OCI-LY3 (cell line): ENCODE data around the gene OTUD7B.

Source experiments
- H2AFZ ChIP-seq: fragments of 200-600, 300-600 bp; shearing (Covaris generic); 2 replicates; pipeline ENCODE4 v1.6.0; 2014; ENCODE audit warnings: antibody characterized with exemption, low read depth, low read length
- H3K27ac ChIP-seq: fragments of 200-600, 300-600 bp; sonication (generic); 2 replicates; pipeline ENCODE4 v1.5.1; 2014; ENCODE audit warnings: mild to moderate bottlenecking, low read length, moderate library complexity, mixed read lengths
- H3K27me3 ChIP-seq: fragments of 200-600, 300-600 bp; sonication (generic); 2 replicates; pipeline ENCODE4 v1.6.1; 2014; ENCODE audit warnings: low read depth, low read length, mixed read lengths
- H3K36me3 ChIP-seq: fragments of 200-600, 300-600 bp; sonication (generic); replicated peaks from 2 replicates; pipeline ENCODE3; 2014; ENCODE audit warnings: low read depth, low read length, mixed read lengths
- H3K4me1 ChIP-seq: fragments of 300-600, 200-600 bp; sonication (generic); 2 replicates; pipeline ENCODE4 v1.6.1; 2014; ENCODE audit warnings: low read length, mixed read lengths
- H3K4me2 ChIP-seq: fragments of 200-600, 300-600 bp; sonication (generic); 2 replicates; pipeline ENCODE4 v1.6.1; 2014; ENCODE audit warnings: low read length, mixed read lengths
- H3K4me3 ChIP-seq: fragments of 300-600, 200-600 bp; sonication (generic); 2 replicates; pipeline ENCODE4 v1.5.1; 2014; ENCODE audit warnings: antibody characterized with exemption, mild to moderate bottlenecking, low read length, moderate library complexity
- H3K79me2 ChIP-seq: fragments of 300-600, 200-600 bp; shearing (Covaris generic); 2 replicates; pipeline ENCODE4 v1.6.1; 2014; ENCODE audit warnings: mild to moderate bottlenecking, low read length, mixed read lengths
- H3K9ac ChIP-seq: fragments of 300-600, 200-600 bp; shearing (Covaris generic); 2 replicates; pipeline ENCODE4 v1.6.0; 2014; ENCODE audit warnings: mild to moderate bottlenecking, low read length, moderate library complexity
- H3K9me3 ChIP-seq: fragments of 200-600, 300-600 bp; shearing (Covaris generic); 2 replicates; pipeline ENCODE4 v1.6.1; 2014; ENCODE audit warnings: low read length, mixed read lengths; ENCODE audit not compliant: insufficient read depth
- H4K20me1 ChIP-seq: fragments of 200-600, 300-600 bp; sonication (generic); 2 replicates; pipeline ENCODE4 v1.6.1; 2016; ENCODE audit warnings: low read length, mixed read lengths; ENCODE audit not compliant: insufficient read depth
- EZH2phosphoT487 ChIP-seq: fragments of 200-600 bp; shearing (Covaris generic); IDR thresholded peaks from 2 replicates; pipeline ENCODE4 v1.6.1; 2018; ENCODE audit warnings: antibody characterized with exemption, mixed run types, low read depth
- TF ChIP-seq, protein P1 (sequence below): fragments of 200-600, 300-600 bp; sonication (generic); IDR thresholded peaks from 2 replicates; pipeline ENCODE4 v1.5.1; 2014; ENCODE audit warnings: antibody characterized with exemption, low read length, low read depth

OTUD7B gene

GRCh38 chr1:149937759-149938158, 72.8 kb downstream of the OTUD7B start:
- Histone ChIP-seq H3K27me3 (no peaks in the 10 kb centered on the region), H3K36me3 (no peaks in the 10 kb centered on the region), H3K4me3 (no peak overlapping the region), H2AFZ (no peak overlapping the region), H3K9me3 (no peaks in the 10 kb centered on the region), H3K9ac (no peak overlapping the region), H4K20me1 (no peaks in the 10 kb centered on the region), H3K4me1 (peaks cover 28% of the 10 kb centered on the region), H3K79me2 (no peaks in the 10 kb centered on the region), H3K27ac (no peak overlapping the region), H3K4me2 (peak overlapping the region; percentile 43)
- TF ChIP-seq, protein P1, sequence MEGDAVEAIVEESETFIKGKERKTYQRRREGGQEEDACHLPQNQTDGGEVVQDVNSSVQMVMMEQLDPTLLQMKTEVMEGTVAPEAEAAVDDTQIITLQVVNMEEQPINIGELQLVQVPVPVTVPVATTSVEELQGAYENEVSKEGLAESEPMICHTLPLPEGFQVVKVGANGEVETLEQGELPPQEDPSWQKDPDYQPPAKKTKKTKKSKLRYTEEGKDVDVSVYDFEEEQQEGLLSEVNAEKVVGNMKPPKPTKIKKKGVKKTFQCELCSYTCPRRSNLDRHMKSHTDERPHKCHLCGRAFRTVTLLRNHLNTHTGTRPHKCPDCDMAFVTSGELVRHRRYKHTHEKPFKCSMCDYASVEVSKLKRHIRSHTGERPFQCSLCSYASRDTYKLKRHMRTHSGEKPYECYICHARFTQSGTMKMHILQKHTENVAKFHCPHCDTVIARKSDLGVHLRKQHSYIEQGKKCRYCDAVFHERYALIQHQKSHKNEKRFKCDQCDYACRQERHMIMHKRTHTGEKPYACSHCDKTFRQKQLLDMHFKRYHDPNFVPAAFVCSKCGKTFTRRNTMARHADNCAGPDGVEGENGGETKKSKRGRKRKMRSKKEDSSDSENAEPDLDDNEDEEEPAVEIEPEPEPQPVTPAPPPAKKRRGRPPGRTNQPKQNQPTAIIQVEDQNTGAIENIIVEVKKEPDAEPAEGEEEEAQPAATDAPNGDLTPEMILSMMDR: no peak
- no peak for TF ChIP-seq EZH2phosphoT487

GRCh38 chr1:149936992-149937705, 73.4 kb downstream of the OTUD7B start:
- H2AFZ ChIP-seq: peak overlapping the region; percentile 13; the same call in 1 of the 2 replicates
- no peaks in the 10 kb centered on the region for H3K27me3 ChIP-seq
- H3K4me2 ChIP-seq: peak overlapping the region; percentile 43
- H3K4me1 ChIP-seq: peaks cover 28% of the 10 kb centered on the region
- no peaks in the 10 kb centered on the region for H3K36me3 ChIP-seq
- no peak overlapping the region for H3K27ac ChIP-seq
- no peaks in the 10 kb centered on the region for H3K79me2 ChIP-seq
- no peaks in the 10 kb centered on the region for H4K20me1 ChIP-seq
- no peaks in the 10 kb centered on the region for H3K9me3 ChIP-seq
- TF ChIP-seq, protein P1: no peak
- no peak for TF ChIP-seq EZH2phosphoT487
- peak overlapping the region; percentile 49 for H3K4me3 ChIP-seq
- H3K9ac ChIP-seq: peak overlapping the region; percentile 7; the same call in 1 of the 2 replicates

GRCh38 chr1:149936170-149936991, 74.1 kb downstream of the OTUD7B start, which contains the start of gene MTMR11:
TSS of gene MTMR11 (minus strand) at chr1:149936879. CDS start at chr1:149936647, 232 bp downstream.
- H3K79me2 ChIP-seq: no peaks in the 10 kb centered on the region
- peak within 1 kb of the TSS; percentile 37 for H2AFZ ChIP-seq
- no peaks in the 10 kb centered on the region for H3K9me3 ChIP-seq
- no peaks in the 10 kb centered on the region for H3K27me3 ChIP-seq
- H3K4me1 ChIP-seq: peaks cover 28% of the 10 kb centered on the region
- TF ChIP-seq, protein P1: no peak
- TF ChIP-seq EZH2phosphoT487: no peak
- peak within 1 kb of the TSS; percentile 49 for H3K4me3 ChIP-seq
- peak within 1 kb of the TSS; percentile 7; the same call in 1 of the 2 replicates for H3K9ac ChIP-seq
- no peaks in the 10 kb centered on the region for H3K36me3 ChIP-seq
- H4K20me1 ChIP-seq: no peaks in the 10 kb centered on the region
- H3K27ac ChIP-seq: no peak within 1 kb of the TSS
- H3K4me2 ChIP-seq: peak within 1 kb of the TSS; percentile 43

DNA sequence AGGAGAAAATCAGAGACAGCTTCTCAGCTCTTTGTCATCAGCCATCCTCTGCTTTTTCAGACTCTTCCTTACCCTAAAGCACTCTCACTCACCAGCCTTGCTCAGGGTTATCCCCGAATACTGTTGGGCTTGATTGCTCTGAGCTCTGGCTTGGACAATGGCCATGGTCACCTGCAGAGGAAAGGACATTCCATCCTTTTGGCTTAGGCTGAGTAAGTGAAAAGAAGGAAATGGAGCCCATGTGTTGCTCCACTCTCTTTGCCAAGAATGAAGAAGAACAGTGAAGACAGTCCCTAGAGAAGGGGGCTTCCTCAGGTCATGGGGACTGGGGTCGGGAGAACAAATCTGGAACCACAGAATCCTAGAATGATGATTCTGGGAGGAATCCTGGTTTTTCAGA, 76.2 kb downstream of the OTUD7B start:
- Histone ChIP-seq H3K4me2 (no peak overlapping the region), H3K4me1 (peaks cover 30% of the 10 kb centered on the region)
- TF ChIP-seq, protein P1: no peak
- TF ChIP-seq EZH2phosphoT487: no peak

More for the DNA sequence above, 76.2 kb downstream of the OTUD7B start:
- H3K9me3 ChIP-seq: no peaks in the 10 kb centered on the region
- H3K9ac ChIP-seq: no peak overlapping the region
- H3K27ac ChIP-seq: no peak overlapping the region
- no peaks in the 10 kb centered on the region for H4K20me1 ChIP-seq
- no peak overlapping the region for H2AFZ ChIP-seq
- no peaks in the 10 kb centered on the region for H3K27me3 ChIP-seq
- no peaks in the 10 kb centered on the region for H3K36me3 ChIP-seq
- no peaks in the 10 kb centered on the region for H3K79me2 ChIP-seq
- H3K4me3 ChIP-seq: no peak overlapping the region
